HCT116 (cell line): ENCODE results near the gene MVK. TPM values are rescaled to one million over a fixed set of nuclear protein-coding genes. Genes with fewer than 3 reads are reported as not detected.

Experiments
- ATAC-seq: fragments of 200-7000 bp; cut with Tn5 transposase; 2 replicates; pipeline ENCODE4 v1.9.1; 2020; ENCODE audit warnings: mild to moderate bottlenecking, moderate library complexity
- BruUV-seq: library from RNA; stranded (reverse); fragments of 400-500 nt; replicated peaks from 2 replicates; lab custom pipeline; 2021; lab: Mats Ljungman, UMichigan
- CTCF ChIA-PET: fragments of 300-600 bp; sonication (Branson Sonifier 250); formaldehyde crosslinking; loops from one replicate; lab custom pipeline; 2021; ENCODE audit warnings: antibody characterized with exemption; lab: Charles Lee
- POLR2A ChIA-PET: fragments of 300-600, 350-600 bp; sonication (Branson Sonifier 250); formaldehyde crosslinking; loops from one replicate; lab custom pipeline; 2021; ENCODE audit warnings: antibody characterized with exemption; lab: Charles Lee
- RAD21 ChIA-PET, 2 experiments: fragments of 300-600 bp; sonication (Branson Sonifier 250); formaldehyde crosslinking; loops; one replicate each; lab custom pipeline; 2023; ENCODE audit warnings: low total read pairs in 2 of 2; ENCODE audit not compliant: uncharacterized antibody in 2 of 2, unreplicated experiment in 2 of 2, low non-redundant PET in 1 of 2; lab: Charles Lee
- DNase-seq: peaks from one replicate; pipeline ENCODE4 v3.0.0-alpha.2; 2010; ENCODE audit warnings: low read depth, low spot score
- H2AFZ ChIP-seq: fragments of 200-600 bp; shearing (Covaris generic), sonication (generic); 2 replicates; pipeline ENCODE4 v1.6.1; 2017; ENCODE audit warnings: low read depth, mixed run types, mixed read lengths, antibody characterized with exemption, low read length; ENCODE audit not compliant: poor library complexity, severe bottlenecking
- H3K27ac ChIP-seq: 2 replicates; pipeline ENCODE4 v1.5.1; 2012; ENCODE audit warnings: low read depth, low read length
- H3K27me3 ChIP-seq: fragments of 200-600 bp; sonication (generic); 2 replicates; pipeline ENCODE4 v1.6.1; 2016; ENCODE audit warnings: mixed run types, low read length, mixed read lengths; ENCODE audit not compliant: insufficient read depth
- H3K36me3 ChIP-seq, 2 experiments: fragments of 200-500 bp in 1 of 2; fragments of 200-600 bp in 1 of 2; sonication (Bioruptor generic) in 1 of 2; sonication (generic) in 1 of 2; 2 replicates each; pipeline versions ENCODE4 v1.5.1 to v1.6.1; 2014 to 2016; ENCODE audit warnings: low read length in 2 of 2, inconsistent platforms in 1 of 2, mixed read lengths in 1 of 2, mixed run types in 1 of 2; ENCODE audit not compliant: insufficient read depth in 2 of 2, control insufficient read depth in 1 of 2
- H3K4me1 ChIP-seq, 2 experiments: fragments of 200-600 bp in 1 of 2; sonication (generic) in 1 of 2; 2 replicates each; pipeline versions ENCODE4 v1.5.1 to v1.6.1; 2012 to 2017; ENCODE audit warnings: low read length in 2 of 2, inconsistent platforms in 1 of 2, mild to moderate bottlenecking in 1 of 2, mixed read lengths in 1 of 2, mixed run types in 1 of 2, moderate library complexity in 1 of 2; ENCODE audit not compliant: insufficient read depth in 2 of 2, control insufficient read depth in 1 of 2
- H3K4me2 ChIP-seq: fragments of 200-600 bp; sonication (generic); 2 replicates; pipeline ENCODE4 v1.6.1; 2017; ENCODE audit warnings: mixed run types, low read length, mixed read lengths
- H3K4me3 ChIP-seq, 2 experiments: fragments of 200-600 bp in 1 of 2; sonication (generic) in 1 of 2; replicated peaks in 1 of 2; 2 replicates each; pipeline ENCODE4 v1.5.1; 2011 to 2016; ENCODE audit warnings: low read length in 2 of 2, control low read depth in 1 of 2, low read depth in 1 of 2, mild to moderate bottlenecking in 1 of 2, mixed read lengths in 1 of 2, mixed run types in 1 of 2
- H3K79me2 ChIP-seq: fragments of 200-600 bp; sonication (generic); 2 replicates; pipeline ENCODE4 v1.6.1; 2017; ENCODE audit warnings: mild to moderate bottlenecking, mixed run types, low read length, moderate library complexity, mixed read lengths; ENCODE audit not compliant: insufficient read depth
- H3K9ac ChIP-seq: fragments of 200-600 bp; sonication (generic); 2 replicates; pipeline ENCODE4 v1.6.1; 2016; ENCODE audit warnings: low read length, mixed read lengths
- H3K9me2 ChIP-seq: fragments of 200-600 bp; sonication (generic), shearing (Covaris generic); 2 replicates; pipeline ENCODE4 v1.6.1; 2017; ENCODE audit warnings: mixed run types, mild to moderate bottlenecking, moderate library complexity; ENCODE audit not compliant: insufficient read depth
- H3K9me3 ChIP-seq, 2 experiments: fragments of 200-500 bp in 1 of 2; fragments of 200-600 bp in 1 of 2; sonication (Bioruptor generic) in 1 of 2; sonication (generic) in 1 of 2; 2 replicates each; pipeline ENCODE4 v1.6.1; 2014 to 2017; ENCODE audit warnings: low read length in 2 of 2, mixed read lengths in 2 of 2, inconsistent platforms in 1 of 2, low read depth in 1 of 2, mild to moderate bottlenecking in 1 of 2, mixed run types in 1 of 2, moderate library complexity in 1 of 2; ENCODE audit not compliant: control insufficient read depth in 1 of 2, insufficient read depth in 1 of 2
- H4K20me1 ChIP-seq: fragments of 200-600 bp; sonication (generic), shearing (Covaris generic); 2 replicates; pipeline ENCODE4 v1.6.1; 2017; ENCODE audit warnings: mixed run types, mild to moderate bottlenecking, moderate library complexity; ENCODE audit not compliant: insufficient read depth
- CTCF ChIP-seq, 3 experiments: fragments of 200-600 bp in 1 of 3; sonication (generic) in 1 of 3; IDR thresholded peaks in 2 of 3; conservative IDR thresholded peaks in 1 of 3; 2 replicates each; pipeline ENCODE4 v1.5.1; 2012 to 2017; ENCODE audit warnings: low read depth in 2 of 3, low read length in 2 of 3, antibody characterized with exemption in 1 of 3, borderline replicate concordance in 1 of 3, control low read depth in 1 of 3, mild to moderate bottlenecking in 1 of 3, mixed read lengths in 1 of 3, mixed run types in 1 of 3, moderate library complexity in 1 of 3; ENCODE audit not compliant: insufficient read depth in 1 of 3
- EGR1 ChIP-seq: IDR thresholded peaks from 2 replicates; pipeline ENCODE4 v1.6.1; 2012; ENCODE audit warnings: low read depth
- MAX ChIP-seq: IDR thresholded peaks from 2 replicates; pipeline ENCODE4 v1.6.1; 2012
- POLR2A ChIP-seq: IDR thresholded peaks from 2 replicates; pipeline ENCODE4 v1.7.0; 2011; ENCODE audit warnings: borderline replicate concordance; ENCODE audit not compliant: insufficient read depth, insufficient read length; ENCODE audit errors: extremely low read depth
- POLR2AphosphoS5 ChIP-seq: IDR thresholded peaks from 2 replicates; pipeline ENCODE4 v1.6.1; 2011; ENCODE audit warnings: mild to moderate bottlenecking, low read depth, low read length, moderate library complexity
- RAD21 ChIP-seq: IDR thresholded peaks from 2 replicates; pipeline ENCODE4 v1.6.1; 2012; ENCODE audit warnings: low read depth, mild to moderate bottlenecking
- SRF ChIP-seq: IDR thresholded peaks from 2 replicates; pipeline ENCODE4 v1.6.1; 2012; ENCODE audit warnings: low read depth
- ZBTB33 ChIP-seq: IDR thresholded peaks from 2 replicates; pipeline ENCODE4 v1.6.1; 2011; ENCODE audit warnings: mild to moderate bottlenecking, low read length, moderate library complexity; ENCODE audit not compliant: insufficient replicate concordance; ENCODE audit errors: extremely low read depth
- intact Hi-C: fragments of 100-400 bp; cut with micrococcal nuclease; formaldehyde crosslinking; loops from 2 replicates; pipeline ENCODE4 v1.10.0; 2022
- total RNA-seq: library from RNA; stranded (reverse); gene quantifications from one replicate; pipeline ENCODE4 v1.2.1, GENCODE V29; 2021; ENCODE audit not compliant: unreplicated experiment

Gene MVK
- total RNA-seq, 1 experiment from 2014 or later, result 17.3 TPM

GRCh38 chr12:109557200-109557599 is 16.4 kb upstream of the MVK start (continued):
- TF ChIP-seq CTCF (IDR thresholded peaks at IDR 0.05 in 2 of 3, conservative IDR thresholded peaks at IDR 0.05 in 1 of 3; ENCODE audit: borderline replicate concordance in 1 of 3, insufficient read depth in 1 of 3, low read depth in 2 of 3, low read length in 2 of 3) (no peak), POLR2AphosphoS5 (no peak), RAD21 (no peak)

- Histone ChIP-seq H3K27ac (no peak overlapping the region), H3K9me3 (no peaks in the 10 kb centered on the region), H2AFZ (no peak overlapping the region), H3K9me2 (no peaks in the 10 kb centered on the region), H3K4me2 (no peak overlapping the region), H3K4me1 (no peaks in the 10 kb centered on the region), H3K4me3 (no peak overlapping the region), H3K36me3 (no peaks in the 10 kb centered on the region), H3K9ac (no peak overlapping the region), H3K27me3 (0 out of 2 replicates have a peak, but pooled peaks cover 6% of the 10 kb centered on the region), H4K20me1 (no peaks in the 10 kb centered on the region), H3K79me2 (no peaks in the 10 kb centered on the region)
- TF ChIP-seq MAX (no peak), SRF (no peak), POLR2A (no peak), POLR2AphosphoS5 (no peak), ZBTB33 (no peak), EGR1 (no peak)
- ChIA-PET CTCF (no interaction called here), RAD21 (no interaction called here), POLR2A (no interaction called here)
- no peak for ATAC-seq
- no peak for DNase-seq
- intact Hi-C loops, result no loop called here
- no TSS peak for BruUV-seq
These were observed 15.8 kb upstream of the MVK start for GRCh38 chr12:109557805-109558204.
